MM.1S (cell line): ENCODE measurements around the gene UGT1A10.

ENCODE experiments used
- CTCF ChIP-seq: fragments of 300-600 bp; sonication (generic); IDR thresholded peaks from 2 replicates; pipeline ENCODE4 v1.5.1; 2016; ENCODE audit warnings: antibody characterized with exemption, low read length, mixed read lengths
- EZH2 ChIP-seq: fragments of 300-600 bp; sonication (generic); optimal IDR thresholded peaks from 2 replicates; pipeline ENCODE3; 2017; ENCODE audit warnings: low read depth, mild to moderate bottlenecking, antibody characterized with exemption, low read length, mixed read lengths

GRCh38 chr2:233780771-233781170 is 144.5 kb downstream of the UGT1A10 start:
- TF ChIP-seq CTCF (no peak), EZH2 (no peak)
